Neuronal stem cell (in vitro differentiated cells): ENCODE results near the gene GPR15LG.

Experiments
- DNase-seq: peaks from one replicate; pipeline ENCODE4 v3.0.0-alpha.2; 2013; ENCODE audit warnings: low spot score
- H2AFZ ChIP-seq: one replicate; pipeline ENCODE4 v1.6.1; 2013; ENCODE audit warnings: mild to moderate bottlenecking, low read length, inconsistent platforms
- H2AK5ac ChIP-seq: 2 replicates; pipeline ENCODE4 v1.6.1; 2013; ENCODE audit warnings: low read depth, mild to moderate bottlenecking, inconsistent platforms, low read length, moderate library complexity, mixed read lengths
- H2BK120ac ChIP-seq: 2 replicates; pipeline ENCODE4 v1.6.1; 2013; ENCODE audit warnings: low read depth, mild to moderate bottlenecking, inconsistent platforms, low read length, moderate library complexity, mixed read lengths
- H2BK12ac ChIP-seq: one replicate; pipeline ENCODE4 v1.6.1; 2013; ENCODE audit warnings: low read length, inconsistent platforms
- H2BK15ac ChIP-seq: 2 replicates; pipeline ENCODE4 v1.6.1; 2013; ENCODE audit warnings: mild to moderate bottlenecking, low read length, inconsistent platforms, mixed read lengths
- H2BK5ac ChIP-seq: one replicate; pipeline ENCODE4 v1.6.1; 2013; ENCODE audit warnings: inconsistent platforms, mild to moderate bottlenecking, low read length, moderate library complexity
- H3K14ac ChIP-seq: one replicate; pipeline ENCODE4 v1.6.1; 2013; ENCODE audit warnings: low read length, inconsistent platforms
- H3K18ac ChIP-seq: 2 replicates; pipeline ENCODE4 v1.6.1; 2013; ENCODE audit warnings: low read length, inconsistent platforms
- H3K23ac ChIP-seq: 2 replicates; pipeline ENCODE4 v1.6.1; 2013; ENCODE audit warnings: low read depth, mild to moderate bottlenecking, mixed read lengths, low read length, inconsistent platforms; ENCODE audit not compliant: poor library complexity
- H3K27ac ChIP-seq: replicated peaks from 3 replicates; pipeline ENCODE4 v1.5.1; 2013; ENCODE audit warnings: low read length, inconsistent platforms
- H3K27me3 ChIP-seq, 3 experiments: 2 replicates each; pipeline ENCODE4 v1.6.1; 2013; ENCODE audit warnings: low read length in 3 of 3, mild to moderate bottlenecking in 2 of 3, inconsistent platforms in 1 of 3, low read depth in 1 of 3, mixed read lengths in 1 of 3, moderate library complexity in 1 of 3; ENCODE audit not compliant: control insufficient read depth in 3 of 3, insufficient read depth in 3 of 3
- H3K36me3 ChIP-seq, 2 donors: replicated peaks in 1 of 2; 2 replicates each; pipeline ENCODE4 v1.6.1; 2013; ENCODE audit warnings: low read length in 2 of 2; ENCODE audit not compliant: control insufficient read depth in 2 of 2, insufficient read depth in 2 of 2
- H3K4ac ChIP-seq: 2 replicates; pipeline ENCODE4 v1.6.1; 2013; ENCODE audit warnings: inconsistent platforms, mild to moderate bottlenecking, low read length, moderate library complexity
- H3K4me1 ChIP-seq, 2 donors: 1 replicate in 1 of 2; 2 replicates in 1 of 2; pipeline ENCODE4 v1.6.1; 2013; ENCODE audit warnings: low read length in 2 of 2, low read depth in 1 of 2; ENCODE audit not compliant: control insufficient read depth in 2 of 2, insufficient read depth in 1 of 2
- H3K4me2 ChIP-seq: one replicate; pipeline ENCODE4 v1.6.1; 2013; ENCODE audit warnings: mild to moderate bottlenecking, low read length, inconsistent platforms; ENCODE audit not compliant: insufficient read depth, poor library complexity, severe bottlenecking
- H3K4me3 ChIP-seq, 2 donors: 2 replicates each; pipeline ENCODE4 v1.5.1; 2013; ENCODE audit warnings: low read length in 2 of 2, mild to moderate bottlenecking in 2 of 2, inconsistent platforms in 1 of 2, moderate library complexity in 1 of 2
- H3K79me1 ChIP-seq: one replicate; pipeline ENCODE4 v1.6.1; 2013; ENCODE audit warnings: low read depth, mild to moderate bottlenecking, inconsistent platforms, low read length, moderate library complexity
- H3K9ac ChIP-seq: one replicate; pipeline ENCODE4 v1.6.1; 2013; ENCODE audit warnings: mild to moderate bottlenecking, low read depth, low read length, inconsistent platforms; ENCODE audit not compliant: poor library complexity
- H3K9me3 ChIP-seq, 2 donors: replicated peaks in 1 of 2; 2 replicates each; pipeline versions ENCODE3 to v1.6.1; 2013; ENCODE audit warnings: low read length in 2 of 2, mild to moderate bottlenecking in 2 of 2, inconsistent platforms in 1 of 2, low read depth in 1 of 2, mixed read lengths in 1 of 2, moderate library complexity in 1 of 2; ENCODE audit not compliant: control insufficient read depth in 2 of 2, insufficient read depth in 1 of 2
- H4K8ac ChIP-seq: one replicate; pipeline ENCODE4 v1.6.1; 2013; ENCODE audit warnings: low read depth, mild to moderate bottlenecking, inconsistent platforms, low read length, moderate library complexity
- H4K91ac ChIP-seq: one replicate; pipeline ENCODE4 v1.6.1; 2013; ENCODE audit warnings: low read length, low read depth, mild to moderate bottlenecking, inconsistent platforms; ENCODE audit not compliant: poor library complexity
- WGBS, 2 donors: extraction: QIAGEN DNeasy Blood & Tissue Kit; methylation state at CpG; one replicate each; pipeline ENCODE4 v1.1.7; 2013; ENCODE audit warnings: missing lambda C conversion rate in 2 of 2, mixed read lengths in 1 of 2; ENCODE audit not compliant: insufficient read length in 2 of 2, insufficient replicate concordance in 1 of 2; ENCODE audit errors: extremely low coverage in 2 of 2; 5-methylcytosine and 5-hydroxymethylcytosine counted together

The GPR15LG gene

GRCh38 chr10:84233940-84234339, 60.3 kb downstream of the GPR15LG start:
- no peak overlapping the region for H3K27ac ChIP-seq
- no peaks in the 10 kb centered on the region for H3K36me3 ChIP-seq
- no peak overlapping the region for H3K23ac ChIP-seq

GRCh38 chr10:84234479-84234878, 60.9 kb downstream of the GPR15LG start:
- Histone ChIP-seq H3K4me3 (no peak overlapping the region), H3K4ac (no peak overlapping the region), H4K8ac (no peak overlapping the region), H3K4me1 (peaks cover 0 to 3% of the 10 kb centered on the region in 2 donors), H3K9me3 (no peaks in the 10 kb centered on the region), H2BK12ac (no peak overlapping the region), H3K27me3 (peaks cover 0 to 15% (median 5%) of the 10 kb centered on the region in 3 experiments), H2AFZ (no peak overlapping the region), H3K79me1 (no peaks in the 10 kb centered on the region), H3K23ac (no peak overlapping the region), H3K4me2 (no peak overlapping the region), H2BK5ac (no peak overlapping the region), H3K27ac (no peak overlapping the region), H4K91ac (no peak overlapping the region), H2BK120ac (no peak overlapping the region), H3K36me3 (no peaks in the 10 kb centered on the region), H2AK5ac (no peak overlapping the region), H3K9ac (no peak overlapping the region), H2BK15ac (no peak overlapping the region), H3K14ac (no peak overlapping the region), H3K18ac (no peak overlapping the region)
- WGBS, 2 donors = no CpG with 5 or more reads among the region's 4 CpGs
- no peak for DNase-seq

More at GRCh38 chr10:84233940-84234339, 60.3 kb downstream of the GPR15LG start:
- Histone ChIP-seq H3K4me3 (no peak overlapping the region), H3K79me1 (no peaks in the 10 kb centered on the region), H3K9ac (peak overlapping the region; percentile 3), H3K9me3 (no peaks in the 10 kb centered on the region), H3K18ac (peak overlapping the region; percentile 37), H2AFZ (no peak overlapping the region), H3K27me3 (peaks cover 0 to 15% (median 5%) of the 10 kb centered on the region in 3 experiments), H2BK15ac (peak overlapping the region; percentile 20), H3K4me2 (no peak overlapping the region), H2BK5ac (no peak overlapping the region), H2BK12ac (no peak overlapping the region), H4K91ac (no peak overlapping the region), H4K8ac (no peak overlapping the region), H3K4me1 (peaks cover 0 to 3% of the 10 kb centered on the region in 2 donors), H2BK120ac (no peak overlapping the region), H3K14ac (no peak overlapping the region), H2AK5ac (no peak overlapping the region), H3K4ac (no peak overlapping the region)
- WGBS, 2 donors = no CpG with 5 or more reads among the region's 4 CpGs
- DNase-seq = no peak
